ENCODE results near the gene DBN1.
"Not testable (repeated sequence)": the region's sequence is repeated elsewhere in the genome, so short reads cannot be mapped to it uniquely, and the experiment has no call there.

The DBN1 gene

GRCh38 chr5:177490992-177491391 lies 17.6 kb upstream of the DBN1 start:
- DNase-seq (ENCODE audit: low read depth in 3 of 3), result no peak

GRCh38 chr5:177490311-177490991 lies 17.0 kb upstream of the DBN1 start:
- DNase-seq (ENCODE audit: low read depth in 3 of 3), result no peak

- DNase-seq (ENCODE audit: low read depth in 3 of 3), result no peak
Observed at GRCh38 chr5:177489119-177489716, 15.8 kb upstream of the DBN1 start.

- no peak for DNase-seq (ENCODE audit: low read depth in 3 of 3)
Observed at GRCh38 chr5:177487975-177488374, 14.5 kb upstream of the DBN1 start.

- DNase-seq (ENCODE audit: low read depth in 3 of 3), result no peak
Observed at GRCh38 chr5:177487144-177487543, 13.7 kb upstream of the DBN1 start.

GRCh38 chr5:177486256-177486655 lies 12.8 kb upstream of the DBN1 start:
- no peak for DNase-seq (ENCODE audit: low read depth in 3 of 3)

- not testable (repeated sequence) for DNase-seq (ENCODE audit: low read depth in 3 of 3)
Observed at GRCh38 chr5:177485753-177486152, 12.3 kb upstream of the DBN1 start.

GRCh38 chr5:177484902-177485549 lies 11.6 kb upstream of the DBN1 start:
- DNase-seq (ENCODE audit: low read depth in 3 of 3), result no peak

GRCh38 chr5:177483994-177484901 lies 10.8 kb upstream of the DBN1 start:
- DNase-seq (ENCODE audit: low read depth in 3 of 3), result no peak

- no peak for DNase-seq (ENCODE audit: low read depth in 3 of 3)
Observed at GRCh38 chr5:177483042-177483441, 9.6 kb upstream of the DBN1 start.

- no peak for DNase-seq (ENCODE audit: low read depth in 3 of 3)
Observed at GRCh38 chr5:177482359-177482795, 8.9 kb upstream of the DBN1 start.

GRCh38 chr5:177479774-177480173 lies 6.3 kb upstream of the DBN1 start:
- no peak for DNase-seq (ENCODE audit: low read depth in 3 of 3)

GRCh38 chr5:177478711-177479646 lies 5.5 kb upstream of the DBN1 start:
- no peak for DNase-seq (ENCODE audit: low read depth in 3 of 3)

GRCh38 chr5:177477701-177478477 lies 4.5 kb upstream of the DBN1 start:
- DNase-seq (ENCODE audit: low read depth in 3 of 3), result no peak

GRCh38 chr5:177476531-177477233 lies 3.2 kb upstream of the DBN1 start:
- no peak for DNase-seq (ENCODE audit: low read depth in 3 of 3)

- DNase-seq (ENCODE audit: low read depth in 3 of 3), result no peak
Observed at GRCh38 chr5:177475563-177476427, 2.4 kb upstream of the DBN1 start.

GRCh38 chr5:177474846-177475562 lies 1.6 kb upstream of the DBN1 start:
- DNase-seq (ENCODE audit: low read depth in 3 of 3), result no peak

GRCh38 chr5:177474002-177474476 lies 605 bp upstream of the DBN1 start:
- no peak for DNase-seq (ENCODE audit: low read depth in 3 of 3)
